Thyroid gland (tissue), 4 donors: ENCODE measurements around the gene LDLRAD3. TPM values are rescaled to one million over a fixed set of nuclear protein-coding genes. Genes with fewer than 3 reads are reported as not detected.

ENCODE experiments used
- DNase-seq, 2 donors: peaks; one replicate each; pipeline ENCODE4 v3.0.0-alpha.2; 2019
- H3K27ac ChIP-seq, 3 donors: fragments of 200-600 bp; sonication (generic); 1 replicate in 2 of 3; 2 replicates in 1 of 3; pipeline ENCODE4 v1.5.1; 2016 to 2019; ENCODE audit warnings: mild to moderate bottlenecking in 1 of 3, moderate library complexity in 1 of 3
- H3K27me3 ChIP-seq: fragments of 200-600 bp; sonication (generic); one replicate; pipeline ENCODE4 v1.5.1; 2019
- H3K36me3 ChIP-seq, 2 donors: fragments of 200-600 bp; sonication (generic); one replicate each; pipeline ENCODE4 v1.5.1; 2016 to 2019
- H3K4me1 ChIP-seq, 2 donors: fragments of 200-600 bp; sonication (generic); one replicate each; pipeline ENCODE4 v1.5.1; 2017 to 2019
- H3K4me3 ChIP-seq, 3 donors: fragments of 200-600 bp; sonication (generic); replicated peaks in 1 of 3; 1 replicate in 2 of 3; 2 replicates in 1 of 3; pipeline ENCODE4 v1.5.1; 2016; ENCODE audit warnings: mild to moderate bottlenecking in 1 of 3
- H3K9me3 ChIP-seq: fragments of 200-600 bp; sonication (generic); one replicate; pipeline ENCODE4 v1.5.1; 2017
- CTCF ChIP-seq, 6 experiments: fragments of 200-600 bp in 3 of 6; fragments of 450-650 bp in 3 of 6; sonication (generic) in 3 of 6; IDR thresholded peaks; one replicate each; pipeline ENCODE4 v1.5.1; 2016 to 2019; ENCODE audit warnings: antibody characterized with exemption in 6 of 6, mild to moderate bottlenecking in 2 of 6, inconsistent platforms in 1 of 6, moderate library complexity in 1 of 6
- POLR2A ChIP-seq, 2 donors: fragments of 450-650 bp; IDR thresholded peaks; one replicate each; pipeline ENCODE4 v1.6.1; 2017; ENCODE audit warnings: antibody characterized with exemption in 2 of 2, mild to moderate bottlenecking in 2 of 2, moderate library complexity in 1 of 2
- WGBS, 2 donors: methylation state at CpG; one replicate each; pipeline ENCODE4 v1.1.5; 2017; 5-methylcytosine and 5-hydroxymethylcytosine counted together
- intact Hi-C: fragments of 100-400 bp; cut with DNase I; formaldehyde crosslinking; loops from one replicate; pipeline ENCODE4 v1.15.1; 2023
- total RNA-seq, 4 donors: library from RNA; depleted of rRNA; stranded (reverse); fragments of >200 nt; gene quantifications; one replicate each; pipeline ENCODE4 v1.2.3, GENCODE V29; 2016

The LDLRAD3 gene
- total RNA-seq, 4 donors from 2014 or later: 3.6 to 9.3 (median 6.2) TPM

DNA sequence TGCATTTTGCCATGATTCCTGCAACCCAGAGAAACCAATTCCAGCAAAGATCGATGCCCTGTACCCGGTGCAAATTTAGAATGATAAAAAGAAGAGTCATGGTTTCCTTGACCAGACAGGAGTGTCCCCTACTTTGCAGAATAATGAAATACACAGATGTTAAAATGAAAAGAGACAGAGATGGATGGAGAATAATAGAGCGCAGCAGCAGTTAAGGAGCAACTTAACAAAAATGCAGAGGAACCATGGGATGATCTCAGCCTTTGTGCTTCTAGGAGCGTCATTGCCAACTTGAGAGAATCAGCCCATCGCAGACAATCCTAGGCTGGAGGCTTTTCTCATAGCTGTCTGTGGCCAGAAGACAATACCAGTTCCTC, 127.1 kb downstream of the LDLRAD3 start:
- no peak for DNase-seq
- TF ChIP-seq CTCF (IDR thresholded peaks at IDR 0.05) (no peak), POLR2A (IDR thresholded peaks at IDR 0.05) (no peak)
- Histone ChIP-seq H3K9me3 (no peaks in the 10 kb centered on the region), H3K27me3 (no peaks in the 10 kb centered on the region), H3K36me3 (no peaks in the 10 kb centered on the region), H3K27ac (no peak overlapping the region), H3K4me3 (no peak overlapping the region), H3K4me1 (peaks cover 0 to 15% of the 10 kb centered on the region in 2 donors)
- intact Hi-C loops: no loop called here
- WGBS, 2 donors: 79 to 90% methylated on average over 5 of the region's 5 CpGs

DNA sequence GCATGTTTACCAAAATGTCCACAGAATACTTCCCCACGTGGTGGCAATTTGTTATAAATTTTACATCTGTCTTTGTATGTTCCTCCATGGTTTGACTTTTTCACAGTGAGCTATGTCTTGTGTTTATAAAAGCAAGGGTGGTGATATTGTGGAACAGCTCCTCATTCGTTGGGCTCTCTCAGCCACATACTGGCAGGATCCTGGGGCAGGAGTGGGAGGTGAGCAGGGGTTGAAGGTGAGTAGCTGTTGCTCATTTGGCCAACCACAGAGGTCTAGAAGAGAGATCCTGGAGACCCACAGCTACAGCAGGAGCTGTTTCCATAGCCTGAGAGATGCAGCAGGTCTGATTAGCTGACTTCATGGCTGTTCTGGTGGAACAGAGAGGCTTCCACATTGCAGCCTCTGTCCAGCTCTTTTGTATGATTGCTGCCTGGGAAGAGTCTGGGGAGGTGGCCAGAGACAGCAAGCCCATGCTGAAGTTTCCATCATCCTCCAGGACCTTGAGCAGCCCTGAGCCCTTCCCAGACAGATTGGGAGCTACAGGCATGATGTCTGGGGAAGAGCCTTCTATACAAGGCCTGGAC, 128.1 kb downstream of the LDLRAD3 start:
- TF ChIP-seq CTCF (IDR thresholded peaks at IDR 0.05): no peak
- no peak for TF ChIP-seq POLR2A (IDR thresholded peaks at IDR 0.05)
- no peak for DNase-seq
- Histone ChIP-seq H3K36me3 (no peaks in the 10 kb centered on the region), H3K27ac (no peak overlapping the region), H3K9me3 (no peaks in the 10 kb centered on the region), H3K4me1 (peaks cover 0 to 15% of the 10 kb centered on the region in 2 donors), H3K27me3 (no peaks in the 10 kb centered on the region), H3K4me3 (no peak overlapping the region)
- 73 to 79% methylated on average over 2 of the region's 2 CpGs for WGBS, 2 donors
- intact Hi-C loops: no loop called here

- Histone ChIP-seq H3K4me3 (no peak overlapping the region), H3K4me1 (peaks cover 0 to 15% of the 10 kb centered on the region in 2 donors), H3K27me3 (no peaks in the 10 kb centered on the region), H3K9me3 (no peaks in the 10 kb centered on the region), H3K27ac (no peak overlapping the region), H3K36me3 (no peaks in the 10 kb centered on the region)
- 54 to 67% methylated on average over 9 of the region's 9 CpGs for WGBS, 2 donors
- intact Hi-C loops: no loop called here
- DNase-seq: no peak
- no peak for TF ChIP-seq POLR2A (IDR thresholded peaks at IDR 0.05)
- TF ChIP-seq CTCF (IDR thresholded peaks at IDR 0.05): no peak
These were observed 129.7 kb downstream of the LDLRAD3 start for GRCh38 chr11:36073411-36074203.

- no peak for TF ChIP-seq POLR2A (IDR thresholded peaks at IDR 0.05)
- TF ChIP-seq CTCF (IDR thresholded peaks at IDR 0.05): no peak
- intact Hi-C loops: no loop called here
- Histone ChIP-seq H3K36me3 (no peaks in the 10 kb centered on the region), H3K9me3 (no peaks in the 10 kb centered on the region), H3K27ac (peak overlapping the region in 1 of 3 donors; percentile 10), H3K4me3 (no peak overlapping the region), H3K27me3 (no peaks in the 10 kb centered on the region), H3K4me1 (peaks cover 0 to 15% of the 10 kb centered on the region in 2 donors)
- 65 to 76% methylated on average over 2 of the region's 2 CpGs for WGBS, 2 donors
- no peak for DNase-seq
These were observed 131.1 kb downstream of the LDLRAD3 start for GRCh38 chr11:36074941-36075431.

DNA sequence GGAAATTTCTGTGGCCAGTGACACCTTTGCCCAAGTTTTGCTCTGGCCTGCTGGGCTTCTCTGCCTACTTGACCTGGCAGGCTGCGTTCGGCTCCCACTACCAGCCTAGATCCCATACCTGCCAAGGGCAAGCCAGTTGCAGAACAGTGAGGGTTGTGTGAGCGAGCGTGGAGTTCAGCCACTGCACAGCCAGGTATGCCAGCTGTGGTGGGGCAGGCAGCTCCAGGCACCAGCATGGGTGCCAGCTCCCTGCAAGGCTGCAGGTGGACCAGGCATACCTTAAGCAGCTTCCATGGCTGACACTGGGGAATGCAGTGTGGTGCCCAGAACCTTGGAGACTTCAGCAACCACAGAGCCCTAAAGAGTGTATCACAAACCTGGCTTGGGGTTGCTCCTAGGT, 133.5 kb downstream of the LDLRAD3 start:
- Histone ChIP-seq H3K9me3 (no peaks in the 10 kb centered on the region), H3K36me3 (no peaks in the 10 kb centered on the region), H3K4me1 (peaks cover 0 to 15% of the 10 kb centered on the region in 2 donors), H3K4me3 (no peak overlapping the region), H3K27me3 (no peaks in the 10 kb centered on the region), H3K27ac (no peak overlapping the region)
- TF ChIP-seq CTCF (IDR thresholded peaks at IDR 0.05) (no peak), POLR2A (IDR thresholded peaks at IDR 0.05) (no peak)
- DNase-seq: no peak
- WGBS, 2 donors: 91 to 98% methylated on average over 4 of the region's 4 CpGs
- intact Hi-C loops: no loop called here
